HepG2 (cell line): ENCODE results near the gene ACRBP.

Experiments used
- ESRRA ChIP-seq: sonication (generic); formaldehyde crosslinking; IDR thresholded peaks from 2 replicates; pipeline ENCODE4 v1.5.1; 2020; ENCODE audit warnings: mild to moderate bottlenecking, low read depth, missing genetic modification reagents
- RBAK ChIP-seq: sonication (generic); formaldehyde crosslinking; IDR thresholded peaks from 2 replicates; pipeline ENCODE4 v1.5.1; 2020; ENCODE audit warnings: mild to moderate bottlenecking, missing genetic modification reagents

DNA sequence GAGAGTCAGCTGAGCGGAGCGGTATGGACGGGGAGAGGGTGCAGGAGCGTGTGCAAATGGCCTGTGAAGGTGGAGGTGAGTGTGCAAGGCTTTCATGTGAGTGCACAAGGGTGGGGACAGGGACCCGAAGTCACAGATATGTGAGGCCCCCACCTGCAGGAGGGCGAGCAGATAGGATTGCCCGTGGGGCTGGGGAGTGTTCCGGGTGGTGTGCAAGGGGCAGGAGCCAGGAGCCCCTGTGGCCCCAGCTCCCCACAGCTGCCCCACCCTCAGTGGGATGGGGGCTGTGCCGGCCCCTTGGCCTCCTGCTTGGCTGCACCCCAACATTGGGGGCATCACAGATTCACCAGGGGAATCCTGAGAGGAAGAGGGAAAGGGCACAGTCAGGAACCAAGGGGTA, 47.5 kb upstream of the ACRBP start:
- TF ChIP-seq ESRRA (CRISPR knock-in tag) (no peak), RBAK (CRISPR knock-in tag) (no peak)
